HEK293 (cell line): Measurements from ENCODE around the gene MLLT3.
A peak's percentile ranks its signal among the peaks of the same experiment; 100 is the strongest.

Experiments used
- CTCF ChIA-PET: fragments of 350-600 bp; formaldehyde crosslinking; extraction: SDS; loops from one replicate; lab custom pipeline; 2021; ENCODE audit warnings: antibody characterized with exemption; lab: Yijun Ruan, JAX
- POLR2A ChIA-PET: fragments of 300-600 bp; formaldehyde crosslinking; extraction: SDS; loops from one replicate; lab custom pipeline; 2020; ENCODE audit warnings: antibody characterized with exemption, inconsistent platforms; lab: Yijun Ruan, JAX
- H3K27ac ChIP-seq: fragments of 200-500 bp; sonication (Bioruptor generic); 2 replicates; pipeline ENCODE4 v1.5.1; 2014; ENCODE audit warnings: low read depth, low read length, control low read depth, inconsistent platforms; ENCODE audit errors: extremely low read depth
- H3K36me3 ChIP-seq, 2 experiments: fragments of 200-500 bp in 1 of 2; sonication (Bioruptor generic) in 1 of 2; 1 replicate in 1 of 2; 2 replicates in 1 of 2; pipeline ENCODE4 v1.5.1; 2014 to 2017; ENCODE audit warnings: inconsistent platforms in 2 of 2, low read length in 2 of 2; ENCODE audit not compliant: control insufficient read depth in 2 of 2, insufficient read depth in 1 of 2
- H3K4me1 ChIP-seq: fragments of 200-500 bp; sonication (Bioruptor generic); 2 replicates; pipeline ENCODE4 v1.5.1; 2014; ENCODE audit warnings: mild to moderate bottlenecking, low read length, inconsistent platforms; ENCODE audit not compliant: control insufficient read depth, insufficient read depth
- H3K4me3 ChIP-seq: 2 replicates; pipeline ENCODE4 v1.5.1; 2011; ENCODE audit warnings: low read depth, mild to moderate bottlenecking, control low read depth, low read length, moderate library complexity
- H3K9me3 ChIP-seq: fragments of 200-500 bp; sonication (Bioruptor generic); 2 replicates; pipeline ENCODE4 v1.5.1; 2014; ENCODE audit warnings: low read depth, low read length, inconsistent platforms; ENCODE audit not compliant: control insufficient read depth, insufficient read depth
- IKZF3 ChIP-seq: fragments of 450-650 bp; IDR thresholded peaks from 2 replicates; pipeline ENCODE4 v1.5.0; 2018; ENCODE audit warnings: missing biosample characterization, mild to moderate bottlenecking, missing genetic modification characterization, moderate library complexity
- PRDM10 ChIP-seq: fragments of 450-650 bp; formaldehyde crosslinking; IDR thresholded peaks from 2 replicates; pipeline ENCODE4 v1.5.1; 2016; ENCODE audit warnings: missing biosample characterization, missing genetic modification characterization
- PRDM4 ChIP-seq: fragments of 450-650 bp; formaldehyde crosslinking; IDR thresholded peaks from 2 replicates; pipeline ENCODE4 v1.5.1; 2017; ENCODE audit warnings: missing biosample characterization, missing genetic modification characterization
- PRDM6 ChIP-seq: fragments of 450-650 bp; formaldehyde crosslinking; IDR thresholded peaks from 2 replicates; pipeline ENCODE4 v1.5.1; 2017; ENCODE audit warnings: missing biosample characterization, missing genetic modification characterization
- SP2 ChIP-seq: fragments of 450-650 bp; formaldehyde crosslinking; IDR thresholded peaks from 2 replicates; pipeline ENCODE4 v1.5.1; 2016; ENCODE audit warnings: missing biosample characterization, missing genetic modification characterization
- SP7 ChIP-seq: fragments of 450-650 bp; formaldehyde crosslinking; IDR thresholded peaks from 2 replicates; pipeline ENCODE4 v1.5.1; 2016; ENCODE audit warnings: missing biosample characterization, missing genetic modification characterization
- ZFP69B ChIP-seq: fragments of 450-650 bp; formaldehyde crosslinking; IDR thresholded peaks from 2 replicates; pipeline ENCODE4 v1.5.1; 2016; ENCODE audit warnings: missing biosample characterization, missing genetic modification characterization
- ZNF221 ChIP-seq: fragments of 450-650 bp; formaldehyde crosslinking; IDR thresholded peaks from 2 replicates; pipeline ENCODE4 v1.5.1; 2017; ENCODE audit warnings: missing biosample characterization, missing genetic modification characterization, borderline replicate concordance
- ZNF366 ChIP-seq: fragments of 450-650 bp; formaldehyde crosslinking; conservative IDR thresholded peaks from 2 replicates; pipeline ENCODE4 v1.5.1; 2016; ENCODE audit warnings: missing biosample characterization, missing genetic modification characterization
- ZNF510 ChIP-seq: fragments of 450-650 bp; formaldehyde crosslinking; IDR thresholded peaks from 2 replicates; pipeline ENCODE4 v1.5.1; 2018; ENCODE audit warnings: mild to moderate bottlenecking, missing genetic modification characterization, missing biosample characterization; ENCODE audit not compliant: insufficient replicate concordance
- ZNF571 ChIP-seq: fragments of 450-650 bp; formaldehyde crosslinking; IDR thresholded peaks from 2 replicates; pipeline ENCODE4 v1.5.0; 2017; ENCODE audit warnings: missing biosample characterization, missing genetic modification characterization
- ZNF677 ChIP-seq: fragments of 450-650 bp; IDR thresholded peaks from 2 replicates; pipeline ENCODE4 v1.5.0; 2018; ENCODE audit warnings: missing biosample characterization, mild to moderate bottlenecking, missing genetic modification characterization, moderate library complexity
- TF ChIP-seq, protein P1 (sequence below): fragments of 450-650 bp; IDR thresholded peaks from 2 replicates; pipeline ENCODE4 v1.5.1; 2018; ENCODE audit warnings: missing biosample characterization, missing genetic modification characterization
- TF ChIP-seq, protein P2 (sequence below): fragments of 450-650 bp; formaldehyde crosslinking; IDR thresholded peaks from 2 replicates; pipeline ENCODE4 v1.5.1; 2016; ENCODE audit warnings: missing biosample characterization, missing genetic modification characterization

MLLT3 gene

GRCh38 chr9:20561531-20561930 is 60.8 kb downstream of the MLLT3 start (continued):
- TF ChIP-seq, protein P1, sequence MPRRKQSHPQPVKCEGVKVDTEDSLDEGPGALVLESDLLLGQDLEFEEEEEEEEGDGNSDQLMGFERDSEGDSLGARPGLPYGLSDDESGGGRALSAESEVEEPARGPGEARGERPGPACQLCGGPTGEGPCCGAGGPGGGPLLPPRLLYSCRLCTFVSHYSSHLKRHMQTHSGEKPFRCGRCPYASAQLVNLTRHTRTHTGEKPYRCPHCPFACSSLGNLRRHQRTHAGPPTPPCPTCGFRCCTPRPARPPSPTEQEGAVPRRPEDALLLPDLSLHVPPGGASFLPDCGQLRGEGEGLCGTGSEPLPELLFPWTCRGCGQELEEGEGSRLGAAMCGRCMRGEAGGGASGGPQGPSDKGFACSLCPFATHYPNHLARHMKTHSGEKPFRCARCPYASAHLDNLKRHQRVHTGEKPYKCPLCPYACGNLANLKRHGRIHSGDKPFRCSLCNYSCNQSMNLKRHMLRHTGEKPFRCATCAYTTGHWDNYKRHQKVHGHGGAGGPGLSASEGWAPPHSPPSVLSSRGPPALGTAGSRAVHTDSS (tag by site-specific recombination), result no peak
- TF ChIP-seq ZNF571 (tag by site-specific recombination) (no peak), PRDM4 (tag by site-specific recombination) (no peak), ZFP69B (tag by site-specific recombination) (no peak), PRDM6 (tag by site-specific recombination) (peak; percentile 86), SP2 (tag by site-specific recombination) (no peak), ZNF221 (tag by site-specific recombination) (no peak), ZNF677 (no peak)
- TF ChIP-seq, protein P2, sequence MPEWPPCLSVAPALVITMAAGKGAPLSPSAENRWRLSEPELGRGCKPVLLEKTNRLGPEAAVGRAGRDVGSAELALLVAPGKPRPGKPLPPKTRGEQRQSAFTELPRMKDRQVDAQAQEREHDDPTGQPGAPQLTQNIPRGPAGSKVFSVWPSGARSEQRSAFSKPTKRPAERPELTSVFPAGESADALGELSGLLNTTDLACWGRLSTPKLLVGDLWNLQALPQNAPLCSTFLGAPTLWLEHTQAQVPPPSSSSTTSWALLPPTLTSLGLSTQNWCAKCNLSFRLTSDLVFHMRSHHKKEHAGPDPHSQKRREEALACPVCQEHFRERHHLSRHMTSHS, result no peak

- peaks cover 43% of the 10 kb centered on the region for H3K4me1 ChIP-seq
- no peaks in the 10 kb centered on the region for H3K36me3 ChIP-seq
- TF ChIP-seq ZNF510 (tag by site-specific recombination) (no peak), SP7 (tag by site-specific recombination) (peak; percentile 19; the same call in 1 of the 2 replicates), IKZF3 (tag by site-specific recombination) (no peak), PRDM10 (tag by site-specific recombination) (peak; percentile 81), ZNF366 (tag by site-specific recombination) (peak; percentile 26; the same call in 1 of the 2 replicates)
- no peak overlapping the region for H3K27ac ChIP-seq
- ChIA-PET POLR2A (interaction anchor here (0.8 to 0.9 kb wide), 2 partner anchors 63 to 91 kb away, joined by 3 read pairs; partner anchors contain the start of gene MLLT3), CTCF (interaction anchor here (1.1 to 1.5 kb wide), 2 partner anchors 34 to 182 kb away, joined by 3 read pairs; no protein-coding TSS in a partner anchor)
- no peak overlapping the region for H3K4me3 ChIP-seq
- no peaks in the 10 kb centered on the region for H3K9me3 ChIP-seq
Measured at GRCh38 chr9:20559231-20559890, 62.9 kb downstream of the MLLT3 start.
